DMS153 treated with DMSO at 0.1 percent for 48 hours (cell line): ENCODE results near the gene MED22.
"Not testable (repeated sequence)": the region's sequence is repeated elsewhere in the genome, so short reads cannot be mapped to it uniquely, and the experiment has no call there.

Source experiments
- DNase-seq: peaks from one replicate; lab custom pipeline; 2025; ENCODE audit not compliant: unreplicated experiment; lab: John Stamatoyannopoulos, UW

The MED22 gene

DNA sequence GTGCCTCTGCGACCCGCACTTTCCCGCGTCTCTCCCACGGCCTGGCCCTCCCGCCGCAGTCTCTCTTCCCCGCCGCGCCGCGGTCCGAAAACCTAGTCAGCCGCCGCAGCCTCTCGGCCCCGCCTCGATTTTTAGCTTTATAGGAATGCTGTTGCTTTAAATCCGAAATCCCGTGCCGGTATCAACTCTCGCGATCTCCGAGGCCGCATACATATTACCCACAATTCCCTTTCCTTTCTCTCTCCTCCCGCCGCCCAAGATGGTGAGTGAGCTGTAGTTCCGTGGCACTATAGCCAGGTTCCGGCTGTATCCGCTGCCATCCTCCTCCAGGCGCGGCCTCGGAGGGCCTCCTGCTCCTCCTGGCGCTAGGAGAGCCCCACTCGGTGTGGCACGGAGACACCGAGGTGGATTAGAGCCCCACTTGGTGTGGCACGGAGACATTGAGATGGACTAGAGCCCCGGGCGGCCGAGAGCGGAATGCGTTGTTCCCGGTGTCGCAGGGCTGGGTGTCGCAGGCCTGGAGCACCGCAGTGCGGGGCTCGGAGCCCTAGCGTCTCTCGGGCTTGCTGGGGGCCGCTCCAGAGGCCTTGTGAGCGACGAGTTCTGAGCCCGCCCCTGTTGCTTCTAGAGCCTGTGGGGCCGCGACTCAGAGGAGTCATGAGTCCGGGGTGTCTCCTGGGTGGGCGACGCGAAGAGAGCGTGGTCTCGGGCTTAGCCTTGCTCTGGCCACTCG is at the start of gene MED22, which contains the start of gene RPL7A:
MED22 (minus strand) TSS at position 147 of the 733 bp plus-strand sequence. CDS start 1,469 bp downstream, outside the sequence.
RPL7A (plus strand) TSS at position 234 of the 733 bp plus-strand sequence; CDS start at position 260, 26 bp downstream.
- DNase-seq, result peak; percentile 95

DNA sequence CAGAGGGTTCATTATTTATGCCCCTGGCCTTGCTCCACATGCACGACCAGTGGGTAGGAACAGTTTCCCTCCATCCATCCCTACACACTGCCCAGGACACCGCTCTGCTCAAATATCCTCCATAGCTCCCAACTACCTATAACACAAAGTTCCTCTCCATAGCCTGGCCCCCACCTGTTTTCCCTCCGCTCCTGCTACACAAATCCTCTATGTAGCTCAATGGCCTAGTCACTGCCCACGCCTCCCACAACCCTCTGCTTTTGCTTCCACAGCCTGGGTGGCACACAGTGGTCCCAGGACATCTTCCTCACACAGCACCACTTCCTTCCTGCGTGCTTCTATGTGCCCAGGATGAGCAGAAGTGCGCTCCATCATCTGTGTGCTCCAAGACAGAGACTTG is 49.4 kb upstream of the MED22 start:
- no peak for DNase-seq

DNA sequence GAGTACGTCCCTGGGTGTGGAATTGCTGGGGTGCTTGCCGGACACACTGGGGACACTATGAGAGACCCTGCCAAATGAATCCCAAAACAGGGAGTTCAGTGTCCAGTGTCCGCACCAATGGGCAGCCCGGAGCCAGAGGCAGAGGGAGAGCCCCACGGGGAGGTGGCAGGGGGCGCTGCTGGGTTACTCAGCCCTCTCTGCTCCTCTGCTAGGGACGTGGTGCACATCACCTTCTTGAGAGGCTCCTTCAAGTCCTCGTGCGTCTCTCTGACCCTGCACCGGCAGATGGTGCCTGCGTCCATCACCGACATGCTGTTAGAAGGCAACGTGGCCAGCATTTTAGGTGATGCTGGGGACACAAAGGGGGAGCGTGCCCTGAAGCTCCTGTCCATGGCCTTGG is 49.0 kb upstream of the MED22 start:
- DNase-seq, result no peak

DNA sequence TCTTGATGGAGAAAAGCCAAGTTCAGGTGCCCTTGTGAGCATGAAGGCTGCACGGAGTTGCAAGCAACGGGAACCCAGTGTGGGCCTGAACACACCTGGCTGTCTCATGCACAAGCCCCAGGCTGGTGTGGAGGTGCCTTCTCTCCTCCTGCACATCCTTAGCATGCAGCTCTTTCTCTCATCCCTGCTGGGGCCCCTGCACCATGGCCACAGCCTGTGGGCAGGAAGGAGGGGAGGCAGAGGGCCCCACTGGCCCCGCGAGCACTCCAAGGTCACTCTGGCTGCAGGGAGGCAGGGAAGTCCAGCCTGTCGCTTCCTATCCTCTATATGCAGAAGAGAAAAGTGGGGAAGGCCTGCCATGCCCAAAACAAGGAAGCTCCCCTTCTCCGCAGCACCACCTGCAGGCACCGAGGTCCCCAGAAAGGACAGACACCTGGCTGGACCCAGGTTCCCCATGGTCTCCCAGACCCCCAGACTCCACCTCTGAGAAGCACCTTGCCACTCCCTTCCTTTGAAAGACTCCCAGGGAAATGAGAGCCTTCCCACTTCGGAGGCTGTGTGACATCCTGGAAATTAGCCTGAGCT is 46.8 kb upstream of the MED22 start:
- DNase-seq, result no peak

DNA sequence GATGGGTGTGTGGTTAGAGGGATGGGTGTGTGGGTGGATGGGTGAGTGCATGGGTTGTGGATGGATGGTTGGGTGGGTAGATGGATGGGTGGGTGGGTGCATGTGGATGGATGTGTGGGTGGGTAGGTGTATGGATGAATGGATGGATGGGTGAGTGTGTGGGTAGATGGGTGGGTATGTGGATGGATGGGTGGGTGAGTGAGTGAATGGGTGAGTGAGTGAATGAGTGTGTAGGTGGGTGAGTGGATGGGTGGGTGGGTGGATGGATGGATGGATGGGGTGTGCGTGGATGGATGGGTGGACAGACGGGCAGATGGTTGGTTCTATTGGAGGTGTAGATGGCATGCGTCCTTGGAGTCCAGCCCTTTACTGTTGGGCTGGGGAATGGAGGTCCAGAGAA is 45.5 kb upstream of the MED22 start:
- no peak for DNase-seq

DNA sequence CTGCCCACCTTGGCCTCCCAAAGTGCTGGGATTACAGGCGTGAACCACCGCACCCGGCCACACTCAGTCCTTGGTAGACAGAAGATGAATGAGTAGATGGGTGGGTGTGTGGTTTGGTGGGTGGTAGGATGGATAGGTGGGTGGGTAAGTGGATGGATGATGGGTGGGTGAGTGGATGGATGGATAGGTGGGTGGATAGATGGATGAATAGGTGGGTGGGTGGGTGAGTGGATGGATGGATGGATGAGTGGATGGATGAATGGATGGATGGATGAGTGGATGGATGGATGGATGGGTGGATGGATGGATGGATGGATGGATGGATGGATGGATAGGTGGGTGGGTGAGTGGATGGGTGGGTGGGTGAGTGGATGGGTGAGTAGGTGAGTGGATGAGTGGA is 44.4 kb upstream of the MED22 start:
- DNase-seq, result not testable (repeated sequence)

DNA sequence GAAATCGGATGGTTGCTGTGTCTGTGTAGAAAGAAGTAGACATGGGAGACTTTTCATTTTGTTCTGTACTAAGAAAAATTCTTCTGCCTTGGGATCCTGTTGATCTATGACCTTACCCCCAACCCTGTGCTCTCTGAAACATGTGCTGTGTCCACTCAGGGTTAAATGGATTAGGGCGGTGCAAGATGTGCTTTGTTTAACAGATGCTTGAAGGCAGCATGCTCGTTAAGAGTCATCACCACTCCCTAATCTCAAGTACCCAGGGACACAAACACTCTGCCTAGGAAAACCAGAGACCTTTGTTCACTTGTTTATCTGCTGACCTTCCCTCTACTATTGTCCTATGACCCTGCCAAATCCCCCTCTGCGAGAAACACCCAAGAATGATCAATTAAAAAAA is 43.5 kb upstream of the MED22 start:
- not testable (repeated sequence) for DNase-seq

DNA sequence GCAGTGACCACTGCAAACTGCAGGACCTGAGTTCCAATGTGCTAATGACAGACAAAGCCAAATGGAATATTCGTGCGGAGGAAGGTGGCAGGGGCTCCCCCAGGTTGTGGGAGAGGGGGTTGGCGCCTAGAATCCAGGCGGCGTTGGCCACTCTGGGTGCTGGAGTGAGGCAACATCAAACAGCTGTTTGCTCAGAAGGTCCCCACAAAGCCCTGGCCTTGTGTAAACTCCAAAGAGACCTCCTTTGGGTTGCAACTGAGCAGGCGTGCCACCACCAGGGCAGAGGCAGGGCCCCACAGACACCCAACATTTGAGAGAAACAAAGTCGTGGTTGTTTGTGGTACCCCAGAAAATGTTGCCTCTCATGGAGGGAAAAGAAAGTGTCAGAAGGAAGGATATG is 42.8 kb upstream of the MED22 start:
- no peak for DNase-seq

DNA sequence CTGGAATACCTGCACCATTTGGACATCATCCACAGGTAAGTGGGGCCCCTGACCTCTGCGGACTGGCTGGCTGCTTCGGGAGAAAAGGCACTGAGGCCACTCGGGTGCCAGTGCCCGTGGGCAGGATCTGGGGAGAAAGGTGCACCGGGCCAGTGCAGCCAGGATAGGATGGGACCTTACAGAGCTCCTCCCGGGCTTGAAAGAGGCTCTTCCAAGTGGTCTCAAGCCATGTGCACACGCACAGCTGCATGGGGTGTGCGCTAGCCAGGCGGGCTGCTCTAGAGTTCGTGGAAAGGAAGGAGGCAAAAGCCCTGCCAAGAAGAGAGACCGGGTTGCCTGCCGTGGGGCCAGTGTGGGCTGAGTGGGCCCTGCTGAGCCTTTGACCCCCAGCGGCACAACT is 41.6 kb upstream of the MED22 start:
- DNase-seq, result no peak

DNA sequence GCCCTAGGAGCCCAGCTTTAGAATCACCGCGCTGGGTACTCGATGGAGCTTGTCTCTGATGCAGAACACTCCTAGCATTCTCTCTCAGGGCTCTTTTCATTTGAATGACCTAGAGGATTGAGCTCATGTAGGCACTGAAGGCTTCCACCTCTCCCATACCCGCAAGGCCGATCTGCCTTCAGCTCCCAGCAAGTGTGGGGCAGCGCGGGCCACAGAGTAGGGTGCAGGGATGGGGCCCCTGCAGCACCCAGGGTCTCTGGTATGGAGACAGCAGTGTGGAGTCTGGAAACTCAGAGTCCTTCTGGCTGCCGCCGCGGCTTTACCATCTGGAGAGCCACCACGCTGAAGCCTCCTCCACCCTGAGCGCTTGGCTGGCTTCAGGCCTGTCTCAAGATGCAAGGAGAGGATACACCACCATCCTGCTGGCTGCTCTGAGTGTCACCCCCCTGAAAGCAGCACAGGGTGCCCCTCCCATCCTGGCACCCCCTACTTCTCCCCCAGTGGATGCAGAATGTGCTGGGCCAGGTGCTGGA is 41.2 kb upstream of the MED22 start:
- no peak for DNase-seq

DNA sequence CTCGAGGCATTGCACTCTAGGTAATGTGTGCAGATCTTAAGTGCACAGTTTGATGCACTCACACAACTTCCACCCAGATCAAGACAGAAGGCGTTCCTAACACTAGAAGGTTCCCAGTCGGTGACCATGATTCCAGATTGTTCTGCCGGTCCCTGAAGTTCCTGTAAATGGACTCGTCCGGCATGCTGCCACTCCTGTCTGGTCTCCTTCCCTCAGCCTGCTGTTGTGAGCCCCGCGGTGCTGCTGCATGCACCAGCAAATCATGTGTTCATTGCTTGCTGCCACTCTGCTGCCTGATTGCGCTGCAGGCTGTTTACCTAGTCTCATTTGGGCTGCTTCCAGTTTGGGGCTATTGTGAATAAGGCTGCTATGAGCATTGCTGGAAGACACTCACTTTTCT is 39.7 kb upstream of the MED22 start:
- DNase-seq, result peak; percentile 10

DNA sequence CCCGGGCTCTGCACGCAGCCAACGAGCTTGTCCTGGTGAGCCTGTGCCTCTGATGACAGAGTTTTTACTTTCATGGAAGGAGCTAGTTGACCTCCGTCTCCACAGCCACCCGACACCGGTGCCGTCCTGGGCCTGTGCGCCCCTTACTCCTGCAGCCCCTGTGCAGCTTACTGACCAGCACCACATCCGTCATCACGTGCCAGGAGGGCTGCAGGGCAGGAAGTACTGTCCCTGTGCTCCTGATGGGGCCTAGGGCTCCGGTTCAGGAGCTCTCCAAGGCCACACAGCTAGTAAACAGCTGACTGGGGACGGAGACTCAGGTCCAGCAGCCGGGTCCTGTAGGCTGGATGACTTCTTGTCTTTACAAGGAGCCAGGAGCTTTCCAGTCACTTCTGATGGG is 38.4 kb upstream of the MED22 start:
- no peak for DNase-seq

DNA sequence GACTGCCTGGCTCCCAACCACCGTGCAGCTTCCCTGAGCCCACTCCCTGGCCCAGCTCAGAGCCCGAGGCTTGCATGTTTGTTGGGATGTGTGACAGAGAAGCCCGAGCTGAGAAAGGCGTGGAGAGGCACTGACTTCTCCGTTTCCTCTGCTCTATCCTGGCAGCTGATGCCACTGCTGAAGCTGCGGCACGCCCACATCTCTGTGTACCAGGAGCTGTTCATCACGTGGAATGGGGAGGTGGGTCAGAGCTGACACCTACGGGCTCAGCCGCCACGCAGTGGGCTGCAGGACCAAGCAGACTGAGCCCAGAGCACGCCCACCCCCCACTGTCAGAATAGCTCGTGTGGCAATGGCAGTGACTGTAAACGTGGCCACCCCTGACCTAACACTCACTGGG is 37.5 kb upstream of the MED22 start:
- DNase-seq, result no peak

DNA sequence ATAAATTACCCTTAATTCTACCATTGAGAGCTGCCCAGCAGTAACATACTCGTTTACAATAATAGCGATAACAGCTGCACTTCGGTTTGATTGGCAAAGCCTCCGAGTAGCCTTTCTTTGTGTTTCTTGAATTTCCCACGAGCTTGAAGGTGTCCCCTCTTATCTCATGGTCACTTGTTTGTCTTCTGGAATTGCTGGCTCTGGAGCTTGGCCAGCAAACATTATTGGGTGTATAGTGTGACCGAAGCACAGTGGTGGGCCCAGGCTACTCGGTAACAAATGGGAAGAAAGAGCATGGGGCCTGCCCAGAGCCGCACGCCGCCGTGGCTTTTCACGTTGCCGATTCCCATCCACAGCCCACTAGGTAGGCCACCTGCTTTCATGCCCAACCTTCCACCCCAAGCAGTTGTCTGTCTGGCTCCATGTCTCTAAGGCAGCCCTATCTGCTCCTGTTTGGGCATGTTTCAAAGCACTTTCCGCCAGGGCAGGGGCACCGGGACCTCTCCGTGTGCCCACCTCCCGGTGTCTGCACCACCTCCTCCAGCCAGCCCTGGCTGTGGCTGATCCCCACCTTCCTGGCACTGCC is 36.9 kb upstream of the MED22 start:
- DNase-seq, result no peak

DNA sequence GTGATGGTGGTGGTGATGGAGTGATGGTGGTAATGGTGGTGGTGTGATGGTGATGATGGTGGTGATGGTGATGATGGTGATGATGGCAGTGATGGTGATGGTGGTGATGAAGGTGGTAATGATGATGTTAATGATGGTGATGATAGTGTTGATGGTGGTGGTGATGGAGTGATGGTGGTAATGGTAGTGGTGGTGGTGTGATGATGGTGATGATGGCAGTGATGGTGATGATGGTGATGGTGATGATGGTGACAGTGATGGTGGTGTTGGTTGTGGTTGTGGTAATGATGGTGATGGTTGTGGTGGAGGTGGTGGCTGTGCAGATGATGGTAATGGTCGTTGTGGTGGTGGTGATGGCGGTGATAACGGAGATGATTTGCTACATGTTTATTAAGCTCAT is 35.5 kb upstream of the MED22 start:
- no peak for DNase-seq

DNA sequence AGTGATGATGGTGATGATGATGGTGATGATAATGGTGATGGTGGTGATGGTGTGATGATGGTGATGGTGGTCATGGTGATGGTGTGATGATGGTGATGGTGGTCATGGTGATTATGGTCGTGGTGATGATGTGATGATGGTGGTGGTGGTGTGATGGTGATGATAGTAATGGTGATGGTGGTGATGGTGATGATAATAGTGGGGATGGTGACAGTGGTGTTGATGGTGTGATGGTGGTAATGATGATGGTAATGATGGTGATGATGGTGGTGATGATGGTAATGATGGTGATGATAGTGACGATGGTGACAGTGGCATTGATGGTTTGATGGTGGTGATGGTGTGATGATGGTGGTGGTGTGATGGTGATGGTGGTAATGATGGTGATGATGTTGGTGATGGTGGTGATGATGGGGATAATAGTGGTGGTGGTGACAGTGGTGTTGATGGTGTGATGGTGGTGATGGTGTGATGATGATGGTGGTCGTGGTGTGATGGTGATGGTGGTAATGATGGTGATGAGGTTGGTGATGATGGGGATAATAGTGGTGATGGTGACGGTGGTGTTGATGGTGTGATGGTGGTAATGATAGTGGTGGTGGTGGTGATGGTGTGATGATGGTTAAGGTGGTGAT is 34.7 kb upstream of the MED22 start:
- no peak for DNase-seq

DNA sequence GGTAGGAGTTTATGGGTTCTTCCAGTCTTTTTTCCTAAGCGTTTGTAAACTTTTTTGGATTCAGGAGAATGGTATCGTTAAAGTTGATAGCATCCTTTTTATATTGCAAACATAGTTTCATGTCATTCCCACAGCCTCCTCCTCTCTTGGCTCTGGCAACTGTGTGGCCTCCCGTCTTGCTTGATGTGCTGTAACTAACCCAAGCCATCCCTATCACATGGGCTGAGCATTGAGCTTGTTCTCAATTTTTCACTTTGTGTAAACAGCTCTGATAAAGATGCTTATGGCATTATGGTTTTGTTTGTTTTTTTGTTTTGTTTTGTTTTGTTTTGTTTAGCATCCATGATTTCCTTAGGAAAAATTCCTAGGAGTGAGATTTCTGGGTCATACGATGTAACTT is 32.8 kb upstream of the MED22 start:
- DNase-seq, result no peak

DNA sequence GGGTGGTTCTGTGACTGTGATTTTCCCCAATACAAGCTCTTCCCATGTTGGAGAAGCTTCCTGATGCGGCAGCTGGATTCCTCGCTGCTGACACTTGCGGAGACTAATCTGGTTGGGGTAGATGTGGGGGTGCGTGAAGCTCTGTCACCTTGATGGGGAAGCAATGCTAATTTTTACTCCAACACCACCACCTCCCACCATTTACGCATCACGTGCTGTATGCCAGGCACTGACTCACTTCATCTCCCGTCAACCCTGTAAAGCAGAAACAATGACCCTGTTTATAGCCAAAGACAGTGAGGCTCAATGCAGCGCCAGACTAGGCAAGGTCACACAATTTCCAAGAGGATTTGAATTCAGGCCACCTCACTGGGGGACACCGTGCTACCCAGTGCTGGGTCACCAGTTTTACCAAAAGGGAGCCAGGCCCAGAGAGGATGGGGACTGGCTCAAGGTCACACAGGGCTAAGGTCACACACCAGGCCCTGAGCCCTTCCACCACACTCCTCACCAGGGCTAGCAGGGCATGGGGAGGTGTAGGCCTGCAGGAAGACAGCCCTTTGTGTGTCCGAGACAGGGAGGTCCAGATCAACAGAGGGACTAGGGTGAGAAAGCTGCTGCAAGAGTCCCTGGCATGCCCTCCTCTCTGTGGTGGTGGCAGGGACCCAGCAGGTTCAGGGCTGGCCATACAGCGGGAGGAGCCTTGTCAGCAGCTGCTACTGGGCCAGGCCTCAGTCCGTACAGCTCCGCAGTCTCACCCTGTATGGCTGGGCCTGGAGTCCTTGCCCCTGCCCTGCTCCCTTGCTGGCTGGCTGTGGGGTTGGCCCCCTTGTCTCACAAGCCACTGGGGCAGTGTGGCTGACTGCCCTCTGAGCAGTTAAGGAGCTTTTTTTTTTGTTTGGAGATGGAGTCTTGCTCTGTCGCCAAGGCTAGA is 31.5 kb upstream of the MED22 start:
- DNase-seq, result no peak

DNA sequence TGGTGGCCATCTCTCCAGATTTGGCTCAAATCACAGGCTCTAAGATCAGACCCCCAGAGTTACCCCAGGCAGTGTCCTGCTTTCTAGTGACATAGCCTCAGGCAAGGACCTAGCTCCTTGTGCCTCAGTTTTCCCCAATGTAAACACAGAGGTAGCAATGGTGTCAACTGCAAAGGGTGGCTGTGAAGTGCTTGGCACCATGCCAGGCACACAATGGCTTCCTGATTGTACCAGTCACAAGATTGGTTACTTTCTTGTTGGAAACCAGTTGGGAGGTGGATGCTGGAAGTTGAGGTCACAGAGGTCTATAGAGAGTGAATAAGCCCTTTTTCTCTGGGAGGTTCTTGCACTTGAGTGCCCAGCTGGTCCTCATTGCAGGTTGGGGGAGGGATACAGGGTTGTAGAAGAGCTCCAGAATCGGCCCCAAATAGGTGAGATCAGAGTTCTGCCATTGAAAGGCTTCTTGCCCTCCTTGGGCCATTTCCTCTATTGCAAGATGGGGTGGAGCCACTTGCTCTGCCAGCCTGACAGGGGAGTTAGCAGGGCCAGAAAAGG is 30.6 kb upstream of the MED22 start:
- DNase-seq, result no peak

DNA sequence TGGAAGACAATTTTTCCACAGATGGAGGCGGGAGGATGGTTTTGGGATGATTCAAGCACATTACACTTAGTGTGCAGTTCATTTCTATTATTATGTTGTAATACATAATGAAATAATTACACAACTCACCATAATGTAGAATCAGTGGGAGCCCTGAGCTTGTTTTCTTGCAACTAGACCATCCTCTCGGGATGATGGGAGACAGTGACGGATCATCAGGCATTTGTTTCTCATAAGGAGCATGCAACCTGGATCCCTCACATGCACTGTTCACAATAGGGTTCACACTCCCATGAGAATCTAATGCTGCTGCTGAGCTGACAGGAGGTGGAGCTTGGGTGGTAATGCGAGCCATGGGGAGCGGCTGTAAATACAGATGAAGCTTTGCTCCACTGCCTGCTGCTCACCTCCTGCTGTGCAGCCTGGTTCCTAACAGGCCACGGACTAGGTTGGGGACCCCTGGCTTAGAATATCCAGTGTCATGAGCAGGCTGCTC is 29.8 kb upstream of the MED22 start:
- no peak for DNase-seq
